GM03348 (cell line): ENCODE results near the gene PBXIP1.

Source experiments
- DNase-seq: peaks from one replicate; pipeline ENCODE4 v3.0.0; 2012; ENCODE audit warnings: low spot score

Gene PBXIP1

DNA sequence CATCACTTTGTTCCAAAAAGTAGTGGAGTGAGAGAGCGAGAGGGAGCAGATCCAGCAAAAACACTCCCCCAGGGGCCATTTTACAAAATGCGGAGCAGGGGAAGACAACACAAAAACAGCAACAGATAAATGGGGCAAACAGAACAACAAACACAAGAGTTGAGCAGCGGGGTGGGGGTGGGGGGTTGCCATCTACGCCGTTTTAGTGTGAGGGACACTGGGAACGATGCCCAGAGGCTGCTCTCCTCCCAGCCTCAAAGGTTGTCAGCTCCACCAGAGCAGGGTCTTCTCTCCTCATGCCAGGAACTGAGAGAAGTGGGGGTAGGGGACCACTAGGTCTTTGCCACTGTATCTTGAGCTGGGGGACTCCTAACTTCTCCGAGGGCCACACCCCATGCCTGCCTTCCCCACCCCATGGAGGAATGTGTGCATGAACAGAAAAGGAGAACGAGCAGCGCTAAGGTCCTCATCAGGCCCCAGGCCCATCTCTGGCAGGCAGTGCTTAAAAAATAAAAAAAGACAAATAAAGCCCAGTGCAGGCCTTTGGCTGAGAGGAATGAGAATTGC is 1.3 kb upstream of the PBXIP1 start:
- DNase-seq: no peak

DNA sequence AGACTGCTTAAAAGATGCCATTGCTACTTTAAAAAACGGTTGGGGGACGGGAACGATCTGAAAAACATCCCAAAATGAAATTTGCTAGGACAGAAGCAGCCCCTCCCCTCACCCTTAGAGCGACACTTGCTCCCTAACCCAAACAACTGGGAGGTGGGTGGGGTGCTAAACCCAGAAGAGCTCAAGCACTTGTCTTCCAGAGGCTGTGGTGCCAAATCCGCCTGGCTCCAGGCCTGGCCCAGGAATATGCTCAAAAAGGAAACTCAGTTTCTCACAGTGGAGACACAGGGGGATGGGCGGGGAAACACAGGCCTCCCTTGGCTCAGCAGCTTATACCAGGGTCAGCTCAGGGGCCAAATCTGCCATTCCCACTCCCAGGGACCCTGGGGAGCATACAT is 644 bp upstream of the PBXIP1 start:
- DNase-seq: no peak

DNA sequence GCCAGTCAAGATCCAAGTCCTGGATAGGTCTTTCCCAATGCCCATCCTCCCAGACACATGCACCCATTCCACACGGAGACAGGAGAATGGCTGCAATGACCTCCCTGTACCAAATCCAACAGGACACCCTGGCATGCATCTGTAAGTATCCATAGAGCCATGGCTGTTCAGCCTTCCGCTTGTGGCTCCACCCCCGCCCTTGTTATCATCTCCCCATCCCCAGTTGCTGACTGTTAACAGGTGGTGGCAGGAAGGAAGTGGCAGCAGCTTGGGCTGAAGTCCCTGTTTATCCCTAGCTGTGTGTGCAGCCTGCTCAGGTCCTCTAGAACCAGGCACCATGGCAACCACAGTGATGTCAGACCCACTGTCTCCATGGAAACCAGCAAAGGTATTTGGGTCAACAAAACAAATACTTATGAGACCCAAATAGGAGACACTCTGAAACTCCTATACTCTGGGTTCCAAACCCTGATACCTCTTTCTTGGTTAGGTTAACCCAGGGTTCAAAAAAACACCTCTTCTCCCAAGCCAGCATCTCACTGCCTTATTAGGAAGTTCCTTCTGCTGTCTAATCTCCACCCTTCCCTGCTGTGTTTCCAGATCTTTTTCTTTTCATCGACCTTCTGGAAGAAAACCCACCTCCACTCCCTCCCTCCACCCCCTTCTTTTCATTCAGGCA is 721 bp downstream of the PBXIP1 start:
- no peak for DNase-seq

DNA sequence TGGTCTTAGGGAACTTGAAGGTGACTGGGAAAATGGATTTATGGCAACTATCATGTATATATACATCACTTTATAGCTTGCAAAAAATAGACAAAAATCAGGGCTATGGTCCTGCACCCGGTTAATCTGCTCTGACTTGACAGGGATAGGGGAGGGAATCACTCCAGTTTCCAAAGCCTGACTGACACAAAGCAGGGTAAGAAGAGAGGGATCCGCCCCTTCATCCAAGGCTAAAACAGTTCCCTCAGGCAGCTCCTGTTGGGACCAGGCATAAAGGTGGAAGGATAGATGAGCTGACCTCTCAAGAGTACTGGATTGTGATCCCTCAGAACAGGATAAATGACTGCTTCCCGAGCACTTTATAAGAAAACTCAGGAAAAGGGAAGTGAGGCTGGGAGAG is 1.4 kb downstream of the PBXIP1 start:
- DNase-seq: no peak

GRCh38 chr1:154953611-154954038 is 2.3 kb downstream of the PBXIP1 start:
- DNase-seq: no peak

GRCh38 chr1:154952664-154953063 is 3.2 kb downstream of the PBXIP1 start:
- no peak for DNase-seq

GRCh38 chr1:154951901-154952657 is 3.8 kb downstream of the PBXIP1 start:
- no peak for DNase-seq

DNA sequence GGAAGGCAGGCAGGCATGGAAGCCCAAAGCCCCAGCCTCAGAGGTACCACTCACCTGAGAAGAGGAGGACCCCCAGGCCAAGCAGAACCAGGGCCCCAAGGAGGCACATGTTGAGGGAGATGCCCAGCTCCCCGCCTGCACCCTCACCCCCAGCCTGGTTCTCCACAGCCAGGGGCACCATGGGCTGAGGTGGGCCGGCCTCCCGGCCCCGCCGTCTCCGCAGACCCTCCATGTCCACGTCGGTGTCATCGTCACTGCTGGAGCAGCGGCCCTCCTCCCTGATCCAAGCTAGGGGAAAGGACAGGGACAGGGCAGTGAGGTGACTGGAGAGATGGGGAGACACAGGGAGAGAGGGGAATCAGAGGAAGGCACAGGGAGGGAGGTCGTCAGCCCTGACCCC is 7.8 kb downstream of the PBXIP1 start:
- DNase-seq: no peak

GRCh38 chr1:154945962-154946850 is 9.7 kb downstream of the PBXIP1 start:
- DNase-seq: no peak

GRCh38 chr1:154945160-154945961 is 10.5 kb downstream of the PBXIP1 start:
- no peak for DNase-seq

GRCh38 chr1:154944401-154945159 is 11.3 kb downstream of the PBXIP1 start:
- no peak for DNase-seq

GRCh38 chr1:154943649-154944400 is 12.1 kb downstream of the PBXIP1 start:
- peak; percentile 69 for DNase-seq

- no peak for DNase-seq
Measured at GRCh38 chr1:154941333-154942013, 14.4 kb downstream of the PBXIP1 start.

DNA sequence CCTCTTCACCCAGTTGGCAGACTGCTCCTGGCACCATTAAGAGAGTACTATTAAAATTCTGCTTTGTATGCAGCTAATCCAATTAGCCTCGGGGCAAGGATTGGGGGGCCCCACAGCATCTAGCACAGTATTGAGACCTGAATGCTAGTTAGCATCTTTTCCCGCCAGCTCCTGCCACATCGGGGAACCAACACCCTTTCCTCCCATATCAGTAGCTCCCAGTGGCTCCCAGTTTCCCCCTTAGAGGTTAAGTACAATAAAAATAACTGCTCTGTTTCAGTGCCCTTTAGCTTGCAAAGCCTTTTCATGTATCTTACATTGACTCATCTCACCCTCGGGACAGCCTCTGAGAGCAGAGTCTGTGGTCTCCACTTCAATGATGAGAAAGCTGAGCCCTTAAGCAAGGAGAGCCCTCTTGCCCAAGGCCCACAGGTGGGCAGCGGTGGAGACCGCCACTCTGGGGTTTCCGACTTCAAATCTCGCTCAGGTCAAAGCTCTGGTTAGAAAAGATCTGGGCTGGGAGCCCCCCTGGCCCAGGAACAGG is 15.2 kb downstream of the PBXIP1 start:
- no peak for DNase-seq

DNA sequence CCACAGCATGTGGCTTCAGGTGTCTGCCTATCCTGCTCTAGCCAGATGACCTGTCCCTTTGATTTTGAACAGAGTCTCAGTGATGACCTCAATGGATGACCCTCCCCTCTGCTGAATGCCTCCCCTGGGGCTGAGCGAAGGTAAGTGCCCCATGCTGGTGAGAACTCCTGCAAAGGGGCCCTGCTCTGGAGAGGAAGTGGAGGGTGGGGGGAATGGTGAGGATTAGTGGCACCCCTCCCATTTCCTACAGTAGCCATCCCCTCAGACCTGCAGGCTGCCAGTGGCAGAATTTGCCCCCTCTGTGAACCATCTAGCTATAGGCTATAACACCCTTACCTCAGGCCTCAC is 15.7 kb downstream of the PBXIP1 start:
- no peak for DNase-seq

- no peak for DNase-seq
Measured at GRCh38 chr1:154938604-154939399, 17.1 kb downstream of the PBXIP1 start.

DNA sequence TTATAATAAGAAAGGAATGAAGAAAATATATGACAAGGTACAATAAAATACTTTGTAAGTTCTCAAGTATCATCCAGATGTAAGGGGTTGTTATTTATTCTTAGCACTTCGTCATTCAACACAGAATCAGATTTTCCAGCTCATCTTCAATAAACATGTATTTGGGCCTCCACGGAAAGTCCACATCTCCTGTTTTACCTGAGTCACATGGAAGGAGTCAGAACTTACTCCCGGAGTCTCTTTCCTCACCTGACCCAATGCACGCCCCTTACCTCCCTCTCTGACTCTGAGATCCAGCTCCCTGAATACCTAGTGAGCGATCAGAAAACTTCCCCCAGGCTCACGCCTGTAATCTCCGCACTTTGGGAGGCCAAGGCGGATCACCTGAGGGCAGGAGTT is 17.9 kb downstream of the PBXIP1 start:
- no peak for DNase-seq
